CD14-positive monocyte (primary cell): ENCODE data around the gene PMFBP1. TPM values are rescaled to one million over a fixed set of nuclear protein-coding genes. Genes with fewer than 3 reads are reported as not detected.

Experiments
- DNase-seq, 3 donors: peaks; one replicate each; pipeline ENCODE4 v3.0.0-alpha.2; 2011 to 2022
- H2AFZ ChIP-seq: 2 replicates; pipeline ENCODE4 v1.6.0; 2012; ENCODE audit warnings: mild to moderate bottlenecking, low read depth, low read length, inconsistent platforms; ENCODE audit not compliant: insufficient read depth, poor library complexity, severe bottlenecking
- H3K27ac ChIP-seq, 2 donors: 1 replicate in 1 of 2; 2 replicates in 1 of 2; pipeline ENCODE4 v1.5.1; 2012 to 2013; ENCODE audit warnings: low read length in 2 of 2, control low read depth in 1 of 2, inconsistent platforms in 1 of 2, low read depth in 1 of 2, mild to moderate bottlenecking in 1 of 2
- H3K27me3 ChIP-seq, 2 donors: one replicate each; pipeline versions ENCODE4 v1.6.0 to v1.6.1; 2011 to 2013; ENCODE audit warnings: low read length in 2 of 2; ENCODE audit not compliant: control insufficient read depth in 2 of 2, insufficient read depth in 2 of 2
- H3K36me3 ChIP-seq, 2 donors: replicated peaks in 1 of 2; 1 replicate in 1 of 2; 2 replicates in 1 of 2; pipeline versions ENCODE4 v1.5.1 to v1.6.1; 2012 to 2013; ENCODE audit warnings: low read length in 2 of 2, control low read depth in 1 of 2, inconsistent platforms in 1 of 2, mild to moderate bottlenecking in 1 of 2; ENCODE audit not compliant: insufficient read depth in 2 of 2, control insufficient read depth in 1 of 2
- H3K4me1 ChIP-seq, 2 donors: 1 replicate in 1 of 2; 2 replicates in 1 of 2; pipeline versions ENCODE4 v1.5.1 to v1.6.1; 2012 to 2013; ENCODE audit warnings: low read length in 2 of 2, control low read depth in 1 of 2, inconsistent platforms in 1 of 2, mild to moderate bottlenecking in 1 of 2, moderate library complexity in 1 of 2; ENCODE audit not compliant: insufficient read depth in 2 of 2, control insufficient read depth in 1 of 2
- H3K4me2 ChIP-seq: replicated peaks from 2 replicates; pipeline ENCODE3; 2012; ENCODE audit warnings: low read length, moderate library complexity, mild to moderate bottlenecking; ENCODE audit not compliant: poor library complexity, severe bottlenecking; ENCODE audit errors: extremely low read depth
- H3K4me3 ChIP-seq, 3 experiments: fragments of 200-600 bp in 1 of 3; sonication (generic) in 1 of 3; replicated peaks in 1 of 3; 1 replicate in 2 of 3; 2 replicates in 1 of 3; pipeline ENCODE4 v1.5.1; 2011 to 2013; ENCODE audit warnings: low read length in 3 of 3, mild to moderate bottlenecking in 3 of 3, control low read depth in 2 of 3, low read depth in 2 of 3, inconsistent platforms in 1 of 3, moderate library complexity in 1 of 3
- H3K79me2 ChIP-seq: 2 replicates; pipeline ENCODE4 v1.6.0; 2012; ENCODE audit warnings: mild to moderate bottlenecking, control low read depth, inconsistent platforms, low read length, moderate library complexity; ENCODE audit not compliant: insufficient read depth
- H3K9ac ChIP-seq: 2 replicates; pipeline ENCODE4 v1.6.0; 2017; ENCODE audit warnings: low read length, mild to moderate bottlenecking; ENCODE audit not compliant: insufficient read depth, poor library complexity, severe bottlenecking
- H3K9me3 ChIP-seq, 2 donors: replicated peaks in 1 of 2; 1 replicate in 1 of 2; 2 replicates in 1 of 2; pipeline versions ENCODE4 v1.5.1 to v1.6.1; 2012 to 2013; ENCODE audit warnings: low read length in 2 of 2, control low read depth in 1 of 2; ENCODE audit not compliant: control insufficient read depth in 1 of 2, insufficient read depth in 1 of 2
- H4K20me1 ChIP-seq: 2 replicates; pipeline ENCODE4 v1.6.0; 2012; ENCODE audit warnings: mild to moderate bottlenecking, low read length, control low read depth, moderate library complexity; ENCODE audit not compliant: insufficient read depth
- H3K27ac Mint-ChIP-seq, 7 donors: one replicate each; pipeline ENCODE4 v1.8.0; 2020; ENCODE audit warnings: mild to moderate bottlenecking in 7 of 7, mixed read lengths in 7 of 7, moderate library complexity in 6 of 7, inconsistent platforms in 2 of 7
- H3K27me3 Mint-ChIP-seq, 3 donors: one replicate each; pipeline ENCODE4 v1.8.0; 2021 to 2022; ENCODE audit warnings: low read depth in 3 of 3, mild to moderate bottlenecking in 3 of 3, mixed read lengths in 3 of 3, moderate library complexity in 3 of 3, inconsistent platforms in 1 of 3
- H3K36me3 Mint-ChIP-seq, 2 donors: one replicate each; pipeline ENCODE4 v1.8.0; 2020; ENCODE audit warnings: mixed read lengths in 2 of 2, inconsistent platforms in 1 of 2, mild to moderate bottlenecking in 1 of 2
- H3K4me1 Mint-ChIP-seq: one replicate; pipeline ENCODE4 v1.8.0; 2020; ENCODE audit warnings: mild to moderate bottlenecking, mixed read lengths
- H3K4me3 Mint-ChIP-seq, 2 donors: one replicate each; pipeline ENCODE4 v1.8.0; 2020; ENCODE audit warnings: mild to moderate bottlenecking in 2 of 2, mixed read lengths in 2 of 2, moderate library complexity in 1 of 2
- H3K9me3 Mint-ChIP-seq, 7 donors: one replicate each; pipeline ENCODE4 v1.8.0; 2020 to 2022; ENCODE audit warnings: mixed read lengths in 7 of 7, mild to moderate bottlenecking in 6 of 7, moderate library complexity in 6 of 7, inconsistent platforms in 2 of 7
- CTCF ChIP-seq: fragments of 200-600 bp; IDR thresholded peaks from one replicate; pipeline ENCODE4 v1.8.0; 2022; ENCODE audit warnings: antibody characterized with exemption, mild to moderate bottlenecking
- WGBS: methylation state at CpG from one replicate; pipeline ENCODE4 v1.1.5; 2013; ENCODE audit warnings: missing lambda C conversion rate; ENCODE audit not compliant: insufficient coverage; 5-methylcytosine and 5-hydroxymethylcytosine counted together
- intact Hi-C, 2 donors: fragments of 100-400 bp; cut with micrococcal nuclease; formaldehyde crosslinking; loops; one replicate each; pipeline versions ENCODE4 v1.15.0 to v1.15.1; 2023
- polyA plus RNA-seq, 3 donors: library from polyadenylated mRNA; depleted of rRNA in 1 of 3; unstranded in 2 of 3; stranded (reverse) in 1 of 3; fragments of 300-500 nt in 2 of 3; fragments of >200 nt in 1 of 3; fragmentation: Illumina TruSeq in 2 of 3; gene quantifications; 1 replicate in 2 of 3; 2 replicates in 1 of 3; pipeline ENCODE4 v1.2.3, GENCODE V29; 2012 to 2021

The PMFBP1 gene
- polyA plus RNA-seq, 3 donors: 0.15 to 0.87 (median 0.18) TPM

- no peak for DNase-seq
- H3K36me3 Mint-ChIP-seq: peaks cover 3% of the 10 kb centered on the region in 2 donors
- no peaks in the 10 kb centered on the region for H3K27me3 ChIP-seq
- H4K20me1 ChIP-seq: no peaks in the 10 kb centered on the region
- peaks cover 7% of the 10 kb centered on the region for H3K4me1 Mint-ChIP-seq
- intact Hi-C loops: no loop called here
- peaks cover 5 to 6% of the 10 kb centered on the region in 2 donors for H3K4me1 ChIP-seq
- H3K4me3 ChIP-seq: no peak overlapping the region
- no peak overlapping the region for H3K4me2 ChIP-seq
- 89% methylated on average over 6 of the region's 6 CpGs for WGBS
- H3K4me3 Mint-ChIP-seq: no peak overlapping the region
- H3K9me3 ChIP-seq: no peaks in the 10 kb centered on the region
- H3K27ac ChIP-seq: no peak overlapping the region
- no peaks in the 10 kb centered on the region for H3K79me2 ChIP-seq
- H2AFZ ChIP-seq: no peak overlapping the region
- no peak for TF ChIP-seq CTCF
- H3K27ac Mint-ChIP-seq: peak overlapping the region in 2 of 7 donors; percentile 42 to 74
- peaks cover 0 to 3% (median 2%) of the 10 kb centered on the region in 3 donors for H3K27me3 Mint-ChIP-seq
- H3K36me3 ChIP-seq: peaks cover 0 to 6% of the 10 kb centered on the region in 2 donors
- no peak overlapping the region for H3K9ac ChIP-seq
- no peaks in the 10 kb centered on the region for H3K9me3 Mint-ChIP-seq
Measured at GRCh38 chr16:72131036-72131435, 40.9 kb downstream of the PMFBP1 start.

- H3K36me3 Mint-ChIP-seq: peaks cover 3% of the 10 kb centered on the region in 2 donors
- H3K4me1 Mint-ChIP-seq: peaks cover 16% of the 10 kb centered on the region
Measured at GRCh38 chr16:72129976-72130656, 41.8 kb downstream of the PMFBP1 start.

More at GRCh38 chr16:72129976-72130656, 41.8 kb downstream of the PMFBP1 start:
- Mint-ChIP-seq H3K27ac (peak overlapping the region in 2 of 7 donors; percentile 38 to 43), H3K27me3 (peaks cover 0 to 4% (median 3%) of the 10 kb centered on the region in 3 donors), H3K9me3 (no peaks in the 10 kb centered on the region), H3K4me3 (no peak overlapping the region)
- no peak overlapping the region for H2AFZ ChIP-seq
- no peaks in the 10 kb centered on the region for H3K79me2 ChIP-seq
- H3K4me2 ChIP-seq: no peak overlapping the region
- no peak overlapping the region for H3K27ac ChIP-seq
- intact Hi-C loops: loop anchor here (10.0 kb wide), 3 partner anchors 105 to 335 kb away; no protein-coding TSS in a partner anchor
- peaks cover 0 to 6% of the 10 kb centered on the region in 2 donors for H3K36me3 ChIP-seq
- H3K27me3 ChIP-seq: no peaks in the 10 kb centered on the region
- H3K4me1 ChIP-seq: peaks cover 14 to 15% of the 10 kb centered on the region in 2 donors
- 100% methylated on average over 7 of the region's 7 CpGs for WGBS
- no peaks in the 10 kb centered on the region for H3K9me3 ChIP-seq
- no peak for TF ChIP-seq CTCF
- no peak overlapping the region for H3K9ac ChIP-seq
- H4K20me1 ChIP-seq: no peaks in the 10 kb centered on the region
- no peak for DNase-seq
- H3K4me3 ChIP-seq: no peak overlapping the region
